ENCODE data around the gene CSN3.

Gene CSN3

GRCh38 chr4:70297576-70297975 is 55.2 kb downstream of the CSN3 start:
- no peak for DNase-seq

GRCh38 chr4:70298051-70298450 is 55.7 kb downstream of the CSN3 start:
- DNase-seq, result no peak

GRCh38 chr4:70299643-70300042 is 57.2 kb downstream of the CSN3 start:
- no peak for DNase-seq

- DNase-seq, result no peak
Measured at GRCh38 chr4:70300215-70300614, 57.8 kb downstream of the CSN3 start.
